GM21381 (cell line): ENCODE data around the gene ACKR3.

Experiments
- ATAC-seq: cut with Tn5 transposase; IDR thresholded peaks from one replicate; pipeline ENCODE4 v1.9.1; 2021; ENCODE audit warnings: mild to moderate bottlenecking, moderate library complexity; ENCODE audit not compliant: unreplicated experiment

The ACKR3 gene

GRCh38 chr2:236607471-236608187, 38.0 kb downstream of the ACKR3 start:
- ATAC-seq, result no peak

- no peak for ATAC-seq
Observed at GRCh38 chr2:236608188-236608525, 38.5 kb downstream of the ACKR3 start.

GRCh38 chr2:236608710-236609109, 39.1 kb downstream of the ACKR3 start:
- no peak for ATAC-seq

- ATAC-seq, result no peak
Observed at GRCh38 chr2:236610991-236611821, 41.6 kb downstream of the ACKR3 start.

- ATAC-seq, result no peak
Observed at GRCh38 chr2:236612737-236613136, 43.1 kb downstream of the ACKR3 start.

- ATAC-seq, result no peak
Observed at GRCh38 chr2:236613612-236614011, 44.0 kb downstream of the ACKR3 start.

GRCh38 chr2:236614551-236614950, 44.9 kb downstream of the ACKR3 start:
- no peak for ATAC-seq

GRCh38 chr2:236616031-236616430, 46.4 kb downstream of the ACKR3 start:
- ATAC-seq, result no peak

GRCh38 chr2:236616624-236617023, 47.0 kb downstream of the ACKR3 start:
- no peak for ATAC-seq

- ATAC-seq, result no peak
Observed at GRCh38 chr2:236617221-236617737, 47.7 kb downstream of the ACKR3 start.

- no peak for ATAC-seq
Observed at GRCh38 chr2:236617796-236618195, 48.2 kb downstream of the ACKR3 start.

- no peak for ATAC-seq
Observed at GRCh38 chr2:236618370-236618769, 48.7 kb downstream of the ACKR3 start.

GRCh38 chr2:236619910-236620612, 50.4 kb downstream of the ACKR3 start:
- ATAC-seq, result no peak

- ATAC-seq, result no peak
Observed at GRCh38 chr2:236621786-236622185, 52.2 kb downstream of the ACKR3 start.

- ATAC-seq, result no peak
Observed at GRCh38 chr2:236622201-236622600, 52.6 kb downstream of the ACKR3 start.

GRCh38 chr2:236622660-236623059, 53.0 kb downstream of the ACKR3 start:
- ATAC-seq, result no peak

GRCh38 chr2:236623816-236624215, 54.2 kb downstream of the ACKR3 start:
- no peak for ATAC-seq

- no peak for ATAC-seq
Observed at GRCh38 chr2:236625156-236625690, 55.6 kb downstream of the ACKR3 start.

- no peak for ATAC-seq
Observed at GRCh38 chr2:236626391-236627150, 56.9 kb downstream of the ACKR3 start.

- no peak for ATAC-seq
Observed at GRCh38 chr2:236627193-236627592, 57.6 kb downstream of the ACKR3 start.

- no peak for ATAC-seq
Observed at GRCh38 chr2:236627841-236628240, 58.2 kb downstream of the ACKR3 start.
